ENCODE measurements around the gene AHNAK2. TPM values are rescaled to one million over a fixed set of nuclear protein-coding genes. Genes with fewer than 3 reads are reported as not detected.
"Not testable (repeated sequence)": the region's sequence is repeated elsewhere in the genome, so short reads cannot be mapped to it uniquely, and the experiment has no call there.

The AHNAK2 gene
- total RNA-seq, 2 donors from 2014 or later = 5.1 to 21.5 TPM

DNA sequence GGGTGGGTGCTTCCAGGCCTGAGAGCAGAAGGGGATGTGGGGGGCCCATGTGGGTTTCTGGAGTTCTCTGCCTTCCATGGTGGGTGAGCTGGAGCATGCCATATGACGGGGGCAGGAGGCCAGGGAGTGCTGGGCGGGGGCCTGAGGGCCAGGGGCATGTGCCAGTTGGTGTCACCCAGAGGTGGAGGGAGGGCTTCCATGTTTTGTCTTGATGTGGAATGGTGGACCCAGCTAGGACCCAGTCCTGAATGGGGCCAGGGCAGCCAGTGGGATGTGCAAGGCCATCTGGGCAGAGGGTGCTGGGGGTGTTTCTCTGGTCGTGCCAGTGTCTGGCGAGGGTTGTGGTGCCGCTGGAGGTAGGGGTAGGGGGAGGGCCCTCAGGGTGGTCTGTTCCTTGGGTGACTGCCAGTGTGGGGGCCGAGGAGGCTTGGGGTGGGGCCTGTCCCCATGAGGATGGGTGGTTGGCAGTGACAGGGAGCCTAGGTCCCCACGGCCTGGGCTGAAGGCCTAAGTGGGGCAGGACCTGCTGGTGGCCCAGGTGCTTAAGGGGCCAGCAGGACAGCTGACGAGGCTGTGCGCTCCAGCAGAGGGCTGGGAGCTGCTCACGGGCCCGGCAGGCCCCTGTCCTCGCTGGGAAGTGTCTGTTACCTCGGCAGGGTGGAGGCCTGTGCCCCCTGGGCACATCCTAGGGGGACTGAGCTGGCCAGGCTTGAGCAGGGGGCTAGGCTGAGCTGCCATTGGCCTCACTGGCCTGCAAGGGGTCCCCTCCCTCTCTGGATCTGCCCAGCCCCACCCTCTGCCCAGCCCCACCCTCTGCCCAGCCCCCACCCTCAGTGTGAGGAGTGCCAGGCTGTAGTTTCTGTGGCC lies 86.3 kb downstream of the AHNAK2 start:
- peak; percentile 16 for DNase-seq
- Histone ChIP-seq H3K9me3 (no peaks in the 10 kb centered on the region), H3K27me3 (no peaks in the 10 kb centered on the region), H3K4me3 (no peak overlapping the region), H3K4me1 (no peaks in the 10 kb centered on the region), H3K36me3 (no peaks in the 10 kb centered on the region), H3K9ac (ENCODE audit: low read depth in 2 of 2, low read length in 2 of 2) (no peak overlapping the region), H3K27ac (no peak overlapping the region)
- intact Hi-C loops (cut with DNase I) = no loop called here
- TF ChIP-seq, protein P1, sequence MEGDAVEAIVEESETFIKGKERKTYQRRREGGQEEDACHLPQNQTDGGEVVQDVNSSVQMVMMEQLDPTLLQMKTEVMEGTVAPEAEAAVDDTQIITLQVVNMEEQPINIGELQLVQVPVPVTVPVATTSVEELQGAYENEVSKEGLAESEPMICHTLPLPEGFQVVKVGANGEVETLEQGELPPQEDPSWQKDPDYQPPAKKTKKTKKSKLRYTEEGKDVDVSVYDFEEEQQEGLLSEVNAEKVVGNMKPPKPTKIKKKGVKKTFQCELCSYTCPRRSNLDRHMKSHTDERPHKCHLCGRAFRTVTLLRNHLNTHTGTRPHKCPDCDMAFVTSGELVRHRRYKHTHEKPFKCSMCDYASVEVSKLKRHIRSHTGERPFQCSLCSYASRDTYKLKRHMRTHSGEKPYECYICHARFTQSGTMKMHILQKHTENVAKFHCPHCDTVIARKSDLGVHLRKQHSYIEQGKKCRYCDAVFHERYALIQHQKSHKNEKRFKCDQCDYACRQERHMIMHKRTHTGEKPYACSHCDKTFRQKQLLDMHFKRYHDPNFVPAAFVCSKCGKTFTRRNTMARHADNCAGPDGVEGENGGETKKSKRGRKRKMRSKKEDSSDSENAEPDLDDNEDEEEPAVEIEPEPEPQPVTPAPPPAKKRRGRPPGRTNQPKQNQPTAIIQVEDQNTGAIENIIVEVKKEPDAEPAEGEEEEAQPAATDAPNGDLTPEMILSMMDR (IDR thresholded peaks at IDR 0.05) = no peak

DNA sequence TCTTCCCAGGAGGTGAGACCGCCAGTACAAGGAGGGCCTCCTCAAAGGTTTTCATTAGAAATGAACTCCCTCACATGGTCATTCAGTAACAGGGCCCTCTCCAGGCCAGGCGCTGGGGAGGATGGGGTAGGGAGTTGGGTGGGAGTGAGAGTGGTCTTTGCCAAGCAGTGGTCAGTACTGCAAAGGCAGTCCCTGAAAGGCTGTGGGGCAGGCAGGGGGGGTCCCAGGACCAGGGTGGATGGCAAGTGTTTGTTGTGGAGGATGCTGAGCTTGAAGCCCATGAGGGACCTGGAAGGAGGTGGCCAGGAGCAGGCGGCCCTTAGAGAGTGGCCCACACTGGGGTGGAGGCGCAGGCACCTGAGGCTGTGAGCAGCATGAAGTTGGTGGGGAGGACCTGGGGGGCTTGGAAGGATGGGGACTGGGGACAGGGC lies 87.0 kb downstream of the AHNAK2 start:
- intact Hi-C loops (cut with DNase I) = no loop called here
- H3K27ac ChIP-seq = no peak overlapping the region
- no peaks in the 10 kb centered on the region for H3K27me3 ChIP-seq
- no peaks in the 10 kb centered on the region for H3K36me3 ChIP-seq
- H3K4me3 ChIP-seq = no peak overlapping the region
- TF ChIP-seq, protein P1 (IDR thresholded peaks at IDR 0.05) = no peak
- no peak overlapping the region for H3K9ac ChIP-seq (ENCODE audit: low read depth in 2 of 2, low read length in 2 of 2)
- H3K4me1 ChIP-seq = no peaks in the 10 kb centered on the region
- H3K9me3 ChIP-seq = no peaks in the 10 kb centered on the region
- DNase-seq = peak; percentile 17

GRCh38 chr14:104890292-104890691 lies 87.9 kb downstream of the AHNAK2 start:
- H3K4me3 ChIP-seq; DNase-seq; H3K4me1 ChIP-seq; H3K27ac ChIP-seq; intact Hi-C loops (cut with DNase I); H3K27me3 ChIP-seq; H3K9me3 ChIP-seq; H3K9ac ChIP-seq (ENCODE audit: low read depth in 2 of 2, low read length in 2 of 2); H3K36me3 ChIP-seq: not testable (repeated sequence)

GRCh38 chr14:104889375-104889757 lies 88.8 kb downstream of the AHNAK2 start:
- TF ChIP-seq, protein P1 (IDR thresholded peaks at IDR 0.05) = no peak

GRCh38 chr14:104888489-104889374 lies 89.4 kb downstream of the AHNAK2 start:
- Histone ChIP-seq H3K27me3 (no peaks in the 10 kb centered on the region), H3K4me3 (no peak overlapping the region), H3K9ac (ENCODE audit: low read depth in 2 of 2, low read length in 2 of 2) (no peak overlapping the region), H3K4me1 (no peaks in the 10 kb centered on the region), H3K9me3 (no peaks in the 10 kb centered on the region), H3K27ac (no peak overlapping the region), H3K36me3 (peaks cover 3% of the 10 kb centered on the region)
- TF ChIP-seq, protein P1 (IDR thresholded peaks at IDR 0.05) = no peak
- DNase-seq = peak; percentile 15
- intact Hi-C loops (cut with DNase I) = no loop called here

More at GRCh38 chr14:104889375-104889757, 88.8 kb downstream of the AHNAK2 start:
- Histone ChIP-seq H3K9ac (ENCODE audit: low read depth in 2 of 2, low read length in 2 of 2) (no peak overlapping the region), H3K27me3 (no peaks in the 10 kb centered on the region), H3K4me1 (no peaks in the 10 kb centered on the region), H3K36me3 (no peaks in the 10 kb centered on the region), H3K4me3 (no peak overlapping the region), H3K9me3 (no peaks in the 10 kb centered on the region), H3K27ac (no peak overlapping the region)
- intact Hi-C loops (cut with DNase I) = no loop called here
- no peak for DNase-seq

Measured in colonic mucosa (tissue), 4 donors.